Esophagus muscularis mucosa (tissue), 4 donors: Measurements from ENCODE around the gene ATP8B3.

Experiments
- EP300 ChIP-seq: sonication (generic); formaldehyde crosslinking; IDR thresholded peaks from one replicate; pipeline ENCODE4 v1.6.1; 2017; ENCODE audit warnings: antibody characterized with exemption
- POLR2A ChIP-seq: fragments of 450-650 bp; IDR thresholded peaks from one replicate; pipeline ENCODE4 v1.6.1; 2017; ENCODE audit warnings: antibody characterized with exemption, moderate library complexity, mild to moderate bottlenecking, low read depth
- TF ChIP-seq, protein P1 (sequence below), 3 experiments: fragments of 200-600 bp in 2 of 3; fragments of 450-650 bp in 1 of 3; sonication (generic) in 2 of 3; IDR thresholded peaks; one replicate each; pipeline ENCODE4 v1.5.1; 2017 to 2019; ENCODE audit warnings: antibody characterized with exemption in 3 of 3, mild to moderate bottlenecking in 2 of 3, moderate library complexity in 1 of 3

DNA sequence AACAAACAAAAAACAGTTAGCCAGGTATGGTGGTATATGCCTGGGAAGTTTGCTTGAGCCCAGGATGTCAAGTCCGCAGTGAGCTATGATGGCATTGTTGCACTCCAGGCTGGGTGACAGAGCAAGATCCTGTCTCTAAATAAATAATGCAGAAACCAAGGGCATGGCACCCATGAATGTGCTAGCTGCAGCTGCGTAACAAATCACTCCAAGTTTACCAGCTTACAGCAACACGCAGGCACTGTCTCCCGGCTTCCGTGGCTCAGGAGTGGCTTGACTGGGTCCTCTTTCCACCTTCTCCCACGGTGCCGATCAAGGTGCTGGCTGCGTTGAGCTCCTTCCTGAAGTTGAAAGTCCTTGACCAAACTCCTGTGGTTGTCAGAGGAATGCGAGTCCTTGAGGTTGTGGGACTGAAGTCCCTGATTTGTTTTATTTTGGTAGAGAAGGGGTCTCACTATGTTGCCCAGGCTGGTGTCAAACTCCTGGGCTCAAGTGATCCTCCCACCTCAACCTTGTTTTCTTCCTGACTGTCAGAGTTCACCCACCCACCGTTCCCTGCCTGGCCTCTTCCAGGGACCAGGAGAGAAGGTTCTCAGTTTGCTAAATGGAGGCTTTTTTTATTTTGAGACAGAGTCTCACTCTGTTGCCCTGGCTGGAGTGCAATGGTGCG, 72.0 kb downstream of the ATP8B3 start:
- TF ChIP-seq, protein P1, sequence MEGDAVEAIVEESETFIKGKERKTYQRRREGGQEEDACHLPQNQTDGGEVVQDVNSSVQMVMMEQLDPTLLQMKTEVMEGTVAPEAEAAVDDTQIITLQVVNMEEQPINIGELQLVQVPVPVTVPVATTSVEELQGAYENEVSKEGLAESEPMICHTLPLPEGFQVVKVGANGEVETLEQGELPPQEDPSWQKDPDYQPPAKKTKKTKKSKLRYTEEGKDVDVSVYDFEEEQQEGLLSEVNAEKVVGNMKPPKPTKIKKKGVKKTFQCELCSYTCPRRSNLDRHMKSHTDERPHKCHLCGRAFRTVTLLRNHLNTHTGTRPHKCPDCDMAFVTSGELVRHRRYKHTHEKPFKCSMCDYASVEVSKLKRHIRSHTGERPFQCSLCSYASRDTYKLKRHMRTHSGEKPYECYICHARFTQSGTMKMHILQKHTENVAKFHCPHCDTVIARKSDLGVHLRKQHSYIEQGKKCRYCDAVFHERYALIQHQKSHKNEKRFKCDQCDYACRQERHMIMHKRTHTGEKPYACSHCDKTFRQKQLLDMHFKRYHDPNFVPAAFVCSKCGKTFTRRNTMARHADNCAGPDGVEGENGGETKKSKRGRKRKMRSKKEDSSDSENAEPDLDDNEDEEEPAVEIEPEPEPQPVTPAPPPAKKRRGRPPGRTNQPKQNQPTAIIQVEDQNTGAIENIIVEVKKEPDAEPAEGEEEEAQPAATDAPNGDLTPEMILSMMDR (IDR thresholded peaks at IDR 0.05), result no peak
- TF ChIP-seq EP300 (no peak), POLR2A (no peak)
